Endodermal cell (in vitro differentiated cells): Measurements from ENCODE around the gene MALAT1. TPM values are rescaled to one million over a fixed set of nuclear protein-coding genes. Genes with fewer than 3 reads are reported as not detected.
A peak's percentile ranks its signal among the peaks of the same experiment; 100 is the strongest.

Source experiments
- DNase-seq: peaks from one replicate; pipeline ENCODE4 v3.0.0-alpha.2; 2017
- H3K27ac ChIP-seq: 2 replicates; pipeline ENCODE4 v1.5.1; 2013; ENCODE audit warnings: mild to moderate bottlenecking, low read depth, low read length, moderate library complexity
- H3K27me3 ChIP-seq: 2 replicates; pipeline ENCODE4 v1.6.1; 2013; ENCODE audit warnings: mild to moderate bottlenecking, low read length, moderate library complexity; ENCODE audit not compliant: insufficient read depth, control insufficient read depth, poor library complexity, severe bottlenecking
- H3K36me3 ChIP-seq: 2 replicates; pipeline ENCODE4 v1.7.0; 2013; ENCODE audit warnings: mild to moderate bottlenecking, low read length, moderate library complexity; ENCODE audit not compliant: control insufficient read depth, insufficient read depth
- H3K4me1 ChIP-seq: one replicate; pipeline ENCODE4 v1.7.0; 2013; ENCODE audit warnings: low read length; ENCODE audit not compliant: control insufficient read depth, insufficient read depth
- H3K4me3 ChIP-seq: 2 replicates; pipeline ENCODE4 v1.5.1; 2013; ENCODE audit warnings: mild to moderate bottlenecking, low read length, moderate library complexity
- H3K9ac ChIP-seq: 2 replicates; pipeline ENCODE4 v1.6.1; 2013; ENCODE audit warnings: mild to moderate bottlenecking, low read length, moderate library complexity; ENCODE audit not compliant: poor library complexity, severe bottlenecking; ENCODE audit errors: extremely low read depth
- H3K9me3 ChIP-seq: 2 replicates; pipeline ENCODE4 v1.6.1; 2013; ENCODE audit warnings: mild to moderate bottlenecking, low read length, moderate library complexity; ENCODE audit not compliant: control insufficient read depth
- H3K27ac Mint-ChIP-seq: 2 replicates; pipeline ENCODE4 v1.8.0; 2020; ENCODE audit warnings: mixed read lengths
- H3K27me3 Mint-ChIP-seq: 2 replicates; pipeline ENCODE4 v1.8.0; 2021; ENCODE audit warnings: mild to moderate bottlenecking, mixed read lengths; ENCODE audit not compliant: insufficient read depth
- H3K36me3 Mint-ChIP-seq: 2 replicates; pipeline ENCODE4 v1.8.0; 2020; ENCODE audit warnings: low read depth, mixed read lengths
- H3K4me1 Mint-ChIP-seq: 2 replicates; pipeline ENCODE4 v1.8.0; 2020; ENCODE audit warnings: mixed read lengths
- H3K4me3 Mint-ChIP-seq: 2 replicates; pipeline ENCODE4 v1.8.0; 2020; ENCODE audit warnings: mild to moderate bottlenecking, moderate library complexity, mixed read lengths
- H3K9me3 Mint-ChIP-seq: 2 replicates; pipeline ENCODE4 v1.8.0; 2020; ENCODE audit warnings: mild to moderate bottlenecking, mixed read lengths
- WGBS, 2 experiments: methylation state at CpG; one replicate each; pipeline versions ENCODE4 v1.1.5 to v1.1.7; 2013; ENCODE audit warnings: missing lambda C conversion rate in 2 of 2, mixed read lengths in 1 of 2; ENCODE audit not compliant: insufficient coverage in 1 of 2, insufficient read length in 1 of 2; 5-methylcytosine and 5-hydroxymethylcytosine counted together
- total RNA-seq, 2 donors: library from RNA; stranded (reverse); fragmentation: NEBNext Ultra II Directional in 1 of 2; extraction: Animal tissue kit (Norgen Biotek cat#: 25700) in 1 of 2; gene quantifications; 2 replicates in 1 of 2; 3 replicates in 1 of 2; pipeline ENCODE4 v1.2.1, GENCODE V29; 2021
- TF ChIP-seq, protein P1 (sequence below): fragments of 200-600 bp; sonication (generic); conservative IDR thresholded peaks from 2 replicates; pipeline ENCODE4 v1.5.0; 2021; ENCODE audit warnings: antibody characterized with exemption, mild to moderate bottlenecking

The MALAT1 gene
- total RNA-seq, 2 donors from 2014 or later: 5,233 to 6,894 TPM

DNA sequence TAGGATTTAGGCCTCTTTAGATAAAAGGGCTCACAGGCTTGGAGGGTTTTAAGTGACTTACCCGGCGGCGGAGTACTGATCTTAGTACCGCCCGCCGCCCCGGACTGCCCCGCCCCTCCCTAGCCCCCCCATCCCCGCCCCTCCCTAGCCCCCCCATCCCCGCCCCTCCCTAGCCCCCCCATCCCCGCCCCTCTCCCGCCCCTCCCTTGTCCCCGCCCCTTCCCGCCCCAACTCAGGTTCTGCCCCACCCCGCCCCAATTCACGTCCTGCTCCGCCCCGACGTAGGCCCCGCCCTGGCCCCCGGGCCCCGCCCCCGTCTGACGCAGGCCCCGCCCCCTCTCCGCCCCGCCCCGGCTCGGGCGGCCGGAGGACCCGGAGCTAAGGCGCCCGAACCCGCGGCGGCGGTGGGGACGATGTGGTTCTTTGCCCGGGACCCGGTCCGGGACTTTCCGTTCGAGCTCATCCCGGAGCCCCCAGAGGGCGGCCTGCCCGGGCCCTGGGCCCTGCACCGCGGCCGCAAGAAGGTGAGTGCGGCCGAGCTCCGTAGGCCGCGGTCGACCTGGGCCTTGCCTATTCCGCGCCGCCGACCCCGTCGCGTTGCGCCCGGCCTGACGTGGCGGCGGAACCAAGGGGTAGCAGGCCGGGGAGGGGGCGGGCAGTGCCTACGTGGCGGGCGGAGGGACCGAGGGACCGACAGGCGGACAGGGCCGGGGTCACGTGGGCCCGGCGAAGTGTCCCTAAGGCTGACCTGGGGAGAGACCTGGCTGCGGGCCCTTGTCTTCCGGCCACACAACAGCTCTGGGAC, 26.1 kb downstream of the MALAT1 start, which contains the start of gene SCYL1:
SCYL1 (plus strand) TSS at position 343 of the 805 bp plus-strand sequence; CDS start at position 414, 71 bp downstream.
- H3K9ac ChIP-seq: peak within 1 kb of the TSS; percentile 82
- 0 to 1% methylated on average over 19 to 67 of the region's 82 CpGs for WGBS, 2 experiments
- Mint-ChIP-seq H3K4me3 (peak within 1 kb of the TSS; percentile 71), H3K27ac (peak within 1 kb of the TSS; percentile 63), H3K27me3 (peaks cover 4% of the 10 kb centered on the region), H3K9me3 (no peaks in the 10 kb centered on the region), H3K4me1 (peaks cover 31% of the 10 kb centered on the region), H3K36me3 (peaks cover 18% of the 10 kb centered on the region)
- peak; percentile 95 for DNase-seq
- H3K27ac ChIP-seq: no peak within 1 kb of the TSS
- H3K9me3 ChIP-seq: no peaks in the 10 kb centered on the region
- TF ChIP-seq, protein P1, sequence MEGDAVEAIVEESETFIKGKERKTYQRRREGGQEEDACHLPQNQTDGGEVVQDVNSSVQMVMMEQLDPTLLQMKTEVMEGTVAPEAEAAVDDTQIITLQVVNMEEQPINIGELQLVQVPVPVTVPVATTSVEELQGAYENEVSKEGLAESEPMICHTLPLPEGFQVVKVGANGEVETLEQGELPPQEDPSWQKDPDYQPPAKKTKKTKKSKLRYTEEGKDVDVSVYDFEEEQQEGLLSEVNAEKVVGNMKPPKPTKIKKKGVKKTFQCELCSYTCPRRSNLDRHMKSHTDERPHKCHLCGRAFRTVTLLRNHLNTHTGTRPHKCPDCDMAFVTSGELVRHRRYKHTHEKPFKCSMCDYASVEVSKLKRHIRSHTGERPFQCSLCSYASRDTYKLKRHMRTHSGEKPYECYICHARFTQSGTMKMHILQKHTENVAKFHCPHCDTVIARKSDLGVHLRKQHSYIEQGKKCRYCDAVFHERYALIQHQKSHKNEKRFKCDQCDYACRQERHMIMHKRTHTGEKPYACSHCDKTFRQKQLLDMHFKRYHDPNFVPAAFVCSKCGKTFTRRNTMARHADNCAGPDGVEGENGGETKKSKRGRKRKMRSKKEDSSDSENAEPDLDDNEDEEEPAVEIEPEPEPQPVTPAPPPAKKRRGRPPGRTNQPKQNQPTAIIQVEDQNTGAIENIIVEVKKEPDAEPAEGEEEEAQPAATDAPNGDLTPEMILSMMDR: no peak
- peaks cover 28% of the 10 kb centered on the region for H3K36me3 ChIP-seq
- no peaks in the 10 kb centered on the region for H3K27me3 ChIP-seq
- peaks cover 2% of the 10 kb centered on the region for H3K4me1 ChIP-seq
- peak within 1 kb of the TSS; percentile 87 for H3K4me3 ChIP-seq

DNA sequence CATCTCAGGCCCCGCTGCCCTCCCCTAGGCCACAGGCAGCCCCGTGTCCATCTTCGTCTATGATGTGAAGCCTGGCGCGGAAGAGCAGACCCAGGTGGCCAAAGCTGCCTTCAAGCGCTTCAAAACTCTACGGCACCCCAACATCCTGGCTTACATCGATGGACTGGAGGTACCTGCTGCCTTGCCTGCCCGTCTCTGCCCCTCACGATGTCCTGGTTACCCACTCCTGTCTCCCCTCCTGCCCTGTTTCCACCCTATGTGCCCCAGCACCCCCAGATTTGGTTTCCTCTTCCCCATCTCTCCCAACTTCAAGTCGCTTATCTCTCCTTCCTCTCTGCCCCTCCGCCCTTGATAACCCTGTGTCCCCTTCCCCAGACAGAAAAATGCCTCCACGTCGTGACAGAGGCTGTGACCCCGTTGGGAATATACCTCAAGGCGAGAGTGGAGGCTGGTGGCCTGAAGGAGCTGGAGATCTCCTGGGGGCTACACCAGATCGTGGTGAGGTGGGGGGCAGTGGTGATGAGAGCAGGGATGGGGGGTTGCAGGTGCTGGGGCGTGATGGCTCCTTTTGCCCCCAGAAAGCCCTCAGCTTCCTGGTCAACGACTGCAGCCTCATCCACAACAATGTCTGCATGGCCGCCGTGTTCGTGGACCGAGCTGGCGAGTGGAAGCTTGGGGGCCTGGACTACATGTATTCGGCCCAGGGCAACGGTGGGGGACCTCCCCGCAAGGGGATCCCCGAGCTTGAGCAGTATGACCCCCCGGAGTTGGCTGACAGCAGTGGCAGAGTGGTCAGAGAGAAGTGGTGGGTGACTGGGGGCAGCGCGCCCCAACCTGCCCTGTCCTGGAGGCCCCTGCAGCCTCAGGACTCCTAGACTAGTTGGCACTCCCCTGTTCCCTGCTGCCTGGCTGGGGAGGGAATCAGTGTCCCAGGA, 27.0 kb downstream of the MALAT1 start:
- TF ChIP-seq, protein P1: no peak

DNA sequence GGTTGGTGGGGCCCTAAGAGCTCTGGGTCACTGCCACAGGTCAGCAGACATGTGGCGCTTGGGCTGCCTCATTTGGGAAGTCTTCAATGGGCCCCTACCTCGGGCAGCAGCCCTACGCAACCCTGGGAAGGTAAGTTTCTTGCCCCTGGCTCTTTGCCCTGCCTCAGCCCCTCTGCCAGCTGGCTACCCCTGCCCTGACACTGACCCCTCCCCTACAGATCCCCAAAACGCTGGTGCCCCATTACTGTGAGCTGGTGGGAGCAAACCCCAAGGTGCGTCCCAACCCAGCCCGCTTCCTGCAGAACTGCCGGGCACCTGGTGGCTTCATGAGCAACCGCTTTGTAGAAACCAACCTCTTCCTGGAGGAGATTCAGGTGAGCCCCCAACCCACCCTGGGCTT, 27.9 kb downstream of the MALAT1 start:
- 89 to 96% methylated on average over 5 to 8 of the region's 8 CpGs for WGBS, 2 experiments
- H3K27me3 Mint-ChIP-seq: peaks cover 4% of the 10 kb centered on the region
- peaks cover 34% of the 10 kb centered on the region for H3K36me3 Mint-ChIP-seq
- peaks cover 43% of the 10 kb centered on the region for H3K36me3 ChIP-seq
- DNase-seq: no peak
- peaks cover 31% of the 10 kb centered on the region for H3K4me1 Mint-ChIP-seq
- no peak overlapping the region for H3K9ac ChIP-seq
- no peaks in the 10 kb centered on the region for H3K27me3 ChIP-seq
- H3K4me1 ChIP-seq: peaks cover 2% of the 10 kb centered on the region
- TF ChIP-seq, protein P1: no peak
- no peak overlapping the region for H3K27ac ChIP-seq
- H3K4me3 ChIP-seq: no peak overlapping the region
- H3K9me3 Mint-ChIP-seq: no peaks in the 10 kb centered on the region
- H3K4me3 Mint-ChIP-seq: peak overlapping the region; percentile 71
- no peak overlapping the region for H3K27ac Mint-ChIP-seq
- no peaks in the 10 kb centered on the region for H3K9me3 ChIP-seq

More for the DNA sequence above, 27.0 kb downstream of the MALAT1 start:
- no peaks in the 10 kb centered on the region for H3K9me3 ChIP-seq
- H3K4me1 Mint-ChIP-seq: peaks cover 31% of the 10 kb centered on the region
- no peaks in the 10 kb centered on the region for H3K27me3 ChIP-seq
- DNase-seq: no peak
- 68 to 85% methylated on average over 16 to 31 of the region's 31 CpGs for WGBS, 2 experiments
- no peak overlapping the region for H3K27ac ChIP-seq
- peak overlapping the region; percentile 82 for H3K9ac ChIP-seq
- no peaks in the 10 kb centered on the region for H3K9me3 Mint-ChIP-seq
- peak overlapping the region; percentile 71 for H3K4me3 Mint-ChIP-seq
- H3K27me3 Mint-ChIP-seq: peaks cover 4% of the 10 kb centered on the region
- peak overlapping the region; percentile 87 for H3K4me3 ChIP-seq
- peaks cover 2% of the 10 kb centered on the region for H3K4me1 ChIP-seq
- peaks cover 34% of the 10 kb centered on the region for H3K36me3 ChIP-seq
- peak overlapping the region; percentile 58 for H3K27ac Mint-ChIP-seq
- peaks cover 24% of the 10 kb centered on the region for H3K36me3 Mint-ChIP-seq
